Measurements from ENCODE around the gene DPEP1.
"Not testable (repeated sequence)": the region's sequence is repeated elsewhere in the genome, so short reads cannot be mapped to it uniquely, and the experiment has no call there.

Gene DPEP1

GRCh38 chr16:89655062-89655643 lies 41.7 kb downstream of the DPEP1 start:
- DNase-seq = no peak

- DNase-seq = no peak
Observed at GRCh38 chr16:89656435-89657121, 43.1 kb downstream of the DPEP1 start.

- DNase-seq = peak; percentile 94
Observed at GRCh38 chr16:89657442-89658220, 44.2 kb downstream of the DPEP1 start, which contains the start of the genes CHMP1A and SPATA33. Gene CHMP1A, minus strand, starts transcription at chr16:89657708. Its CDS starts 120 bp downstream, at chr16:89657588. Gene SPATA33, plus strand, starts transcription at chr16:89657836. Its CDS starts 76 bp downstream, at chr16:89657912.

GRCh38 chr16:89658221-89658879 lies 44.9 kb downstream of the DPEP1 start:
- peak; percentile 30 to 40 for DNase-seq

- no peak for DNase-seq
Observed at GRCh38 chr16:89660146-89660545, 46.7 kb downstream of the DPEP1 start.

GRCh38 chr16:89661215-89661614 lies 47.8 kb downstream of the DPEP1 start:
- DNase-seq = no peak

- not testable (repeated sequence) for DNase-seq
Observed at GRCh38 chr16:89664238-89664637, 50.8 kb downstream of the DPEP1 start.

GRCh38 chr16:89667000-89667399 lies 53.6 kb downstream of the DPEP1 start:
- peak in 1 of 2 donors; percentile 24 for DNase-seq

- DNase-seq = no peak
Observed at GRCh38 chr16:89667633-89668032, 54.2 kb downstream of the DPEP1 start.

GRCh38 chr16:89668790-89669158 lies 55.3 kb downstream of the DPEP1 start:
- DNase-seq = no peak

GRCh38 chr16:89669755-89670154 lies 56.3 kb downstream of the DPEP1 start:
- no peak for DNase-seq

- no peak for DNase-seq
Observed at GRCh38 chr16:89670496-89671431, 57.3 kb downstream of the DPEP1 start.

GRCh38 chr16:89671565-89671964 lies 58.1 kb downstream of the DPEP1 start:
- DNase-seq = not testable (repeated sequence)

- DNase-seq = no peak
Observed at GRCh38 chr16:89672177-89672941, 58.9 kb downstream of the DPEP1 start.

- DNase-seq = no peak
Observed at GRCh38 chr16:89678258-89678657, 64.8 kb downstream of the DPEP1 start.

GRCh38 chr16:89685916-89686315 lies 72.5 kb downstream of the DPEP1 start:
- DNase-seq = no peak

- peak; percentile 91 to 93 for DNase-seq
Observed at GRCh38 chr16:89686520-89687091, 73.2 kb downstream of the DPEP1 start, which contains the start of gene CDK10. Gene CDK10, plus strand, starts transcription at chr16:89686689. Its CDS starts 22 bp downstream, at chr16:89686711.

GRCh38 chr16:89687092-89687940 lies 73.9 kb downstream of the DPEP1 start:
- no peak for DNase-seq

Measured in stimulated activated CD4-positive, alpha-beta T cell treated with anti-CD3 and anti-CD28 coated beads, Interleukin-2, amount 100 ng/mL, for 24 hours (primary cell).